GM12873 (cell line): Measurements from ENCODE around the gene UBE2Q1.

Experiments used
- TF ChIP-seq, protein P1 (sequence below): IDR thresholded peaks from 2 replicates; pipeline ENCODE4 v1.5.1; 2012; ENCODE audit warnings: low read depth, mild to moderate bottlenecking, moderate library complexity, low read length, control low read depth; ENCODE audit not compliant: insufficient read depth; ENCODE audit errors: missing control alignments

The UBE2Q1 gene

GRCh38 chr1:154557939-154558719, at the start of gene UBE2Q1:
Gene UBE2Q1, minus strand, starts transcription at chr1:154558662. Its CDS starts 109 bp downstream, at chr1:154558553.
- TF ChIP-seq, protein P1, sequence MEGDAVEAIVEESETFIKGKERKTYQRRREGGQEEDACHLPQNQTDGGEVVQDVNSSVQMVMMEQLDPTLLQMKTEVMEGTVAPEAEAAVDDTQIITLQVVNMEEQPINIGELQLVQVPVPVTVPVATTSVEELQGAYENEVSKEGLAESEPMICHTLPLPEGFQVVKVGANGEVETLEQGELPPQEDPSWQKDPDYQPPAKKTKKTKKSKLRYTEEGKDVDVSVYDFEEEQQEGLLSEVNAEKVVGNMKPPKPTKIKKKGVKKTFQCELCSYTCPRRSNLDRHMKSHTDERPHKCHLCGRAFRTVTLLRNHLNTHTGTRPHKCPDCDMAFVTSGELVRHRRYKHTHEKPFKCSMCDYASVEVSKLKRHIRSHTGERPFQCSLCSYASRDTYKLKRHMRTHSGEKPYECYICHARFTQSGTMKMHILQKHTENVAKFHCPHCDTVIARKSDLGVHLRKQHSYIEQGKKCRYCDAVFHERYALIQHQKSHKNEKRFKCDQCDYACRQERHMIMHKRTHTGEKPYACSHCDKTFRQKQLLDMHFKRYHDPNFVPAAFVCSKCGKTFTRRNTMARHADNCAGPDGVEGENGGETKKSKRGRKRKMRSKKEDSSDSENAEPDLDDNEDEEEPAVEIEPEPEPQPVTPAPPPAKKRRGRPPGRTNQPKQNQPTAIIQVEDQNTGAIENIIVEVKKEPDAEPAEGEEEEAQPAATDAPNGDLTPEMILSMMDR = no peak

DNA sequence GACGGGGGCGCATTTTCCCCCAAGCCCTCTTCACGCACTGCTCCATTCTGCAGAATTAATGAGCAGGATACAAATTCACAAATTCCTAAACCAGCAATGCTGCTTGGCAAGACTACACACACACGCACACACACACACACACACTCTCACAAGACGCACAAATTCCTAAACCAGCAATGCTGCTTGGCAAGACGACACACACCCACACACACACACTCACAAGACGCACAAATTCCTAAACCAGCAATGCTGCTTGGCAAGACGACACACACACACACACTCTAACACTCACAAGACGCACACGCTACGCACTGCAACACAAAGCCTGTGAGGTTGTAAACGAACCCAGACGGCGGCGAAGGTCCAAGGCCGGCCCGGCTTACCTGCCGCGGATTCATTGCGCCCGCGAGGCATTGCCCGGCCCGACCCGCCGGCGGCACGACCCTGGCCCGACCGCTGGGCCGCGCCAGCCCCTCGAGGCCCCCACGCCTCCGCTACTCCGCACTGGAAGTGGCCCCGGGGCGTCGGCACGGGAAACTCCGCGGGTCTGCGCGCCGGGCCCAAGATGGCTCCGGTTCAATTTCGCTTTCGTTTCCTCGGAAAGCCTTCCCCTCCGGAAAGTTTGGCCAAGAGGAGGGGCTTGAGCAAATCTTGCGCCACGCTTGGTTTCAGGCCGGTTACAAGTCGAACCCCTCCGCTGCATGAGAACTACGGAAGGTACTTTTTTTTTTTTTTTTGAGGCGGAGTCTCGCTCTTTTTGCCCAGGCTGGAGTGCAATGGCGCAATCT, 49.3 kb upstream of the UBE2Q1 start, which contains the start of gene ADAR:
Gene ADAR (minus strand): TSS at position 578 of the 788 bp plus-strand sequence. CDS start 180 bp downstream, at position 398.
- TF ChIP-seq, protein P1 = no peak

GRCh38 chr1:154607106-154607608, 48.7 kb upstream of the UBE2Q1 start:
- TF ChIP-seq, protein P1 = no peak

DNA sequence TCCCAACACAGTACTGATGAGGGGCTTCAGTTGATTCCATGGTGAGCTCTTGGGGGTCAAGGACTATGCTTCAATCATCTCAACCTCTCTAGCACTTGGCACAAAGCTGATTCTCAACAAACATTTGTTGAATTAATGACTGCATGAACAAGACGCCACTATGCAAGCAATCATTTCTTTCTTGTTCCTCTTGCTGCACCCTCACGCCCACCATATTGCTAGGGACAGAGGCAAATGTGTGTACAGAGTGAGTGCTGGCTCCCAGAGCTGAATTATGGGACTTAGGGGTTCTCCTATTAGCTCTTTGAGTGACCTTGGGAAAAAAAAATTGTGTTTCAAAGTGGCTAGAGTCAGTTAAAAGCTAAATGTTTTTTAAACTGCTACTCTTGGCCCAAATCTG, 47.1 kb upstream of the UBE2Q1 start:
- TF ChIP-seq, protein P1 = no peak

- TF ChIP-seq, protein P1 = no peak
Measured at GRCh38 chr1:154603317-154603716, 44.9 kb upstream of the UBE2Q1 start.

DNA sequence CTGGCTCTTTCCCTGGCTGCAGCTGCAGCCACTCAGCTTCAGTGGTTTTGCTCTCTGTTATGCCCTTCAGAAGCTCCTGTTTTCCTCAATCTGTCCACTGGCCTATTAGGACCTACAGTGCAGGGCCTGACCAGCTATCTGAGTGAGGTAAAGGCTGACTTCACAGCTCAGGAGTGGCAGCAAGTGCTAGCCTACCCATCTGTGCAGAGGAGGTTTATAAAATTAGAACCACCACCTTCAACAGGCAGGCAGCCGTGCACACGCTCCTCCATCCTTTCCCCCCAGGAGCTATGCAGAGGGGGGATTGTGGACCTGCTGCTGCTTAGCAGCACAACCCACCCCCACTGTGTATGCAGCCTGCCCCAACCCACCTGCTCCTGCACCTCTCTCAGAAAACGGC, 41.2 kb upstream of the UBE2Q1 start:
- TF ChIP-seq, protein P1 = no peak
